CD14-positive monocyte (primary cell): ENCODE results near the gene SMAD1. TPM values are rescaled to one million over a fixed set of nuclear protein-coding genes. Genes with fewer than 3 reads are reported as not detected.
A peak's percentile ranks its signal among the peaks of the same experiment; 100 is the strongest.

ENCODE experiments used
- DNase-seq, 3 donors: peaks; one replicate each; pipeline ENCODE4 v3.0.0-alpha.2; 2011 to 2022
- H2AFZ ChIP-seq: 2 replicates; pipeline ENCODE4 v1.6.0; 2012; ENCODE audit warnings: mild to moderate bottlenecking, low read depth, low read length, inconsistent platforms; ENCODE audit not compliant: insufficient read depth, poor library complexity, severe bottlenecking
- H3K27ac ChIP-seq, 2 donors: 1 replicate in 1 of 2; 2 replicates in 1 of 2; pipeline ENCODE4 v1.5.1; 2012 to 2013; ENCODE audit warnings: low read length in 2 of 2, control low read depth in 1 of 2, inconsistent platforms in 1 of 2, low read depth in 1 of 2, mild to moderate bottlenecking in 1 of 2
- H3K27me3 ChIP-seq, 2 donors: one replicate each; pipeline versions ENCODE4 v1.6.0 to v1.6.1; 2011 to 2013; ENCODE audit warnings: low read length in 2 of 2; ENCODE audit not compliant: control insufficient read depth in 2 of 2, insufficient read depth in 2 of 2
- H3K36me3 ChIP-seq, 2 donors: replicated peaks in 1 of 2; 1 replicate in 1 of 2; 2 replicates in 1 of 2; pipeline versions ENCODE4 v1.5.1 to v1.6.1; 2012 to 2013; ENCODE audit warnings: low read length in 2 of 2, control low read depth in 1 of 2, inconsistent platforms in 1 of 2, mild to moderate bottlenecking in 1 of 2; ENCODE audit not compliant: insufficient read depth in 2 of 2, control insufficient read depth in 1 of 2
- H3K4me1 ChIP-seq, 2 donors: 1 replicate in 1 of 2; 2 replicates in 1 of 2; pipeline versions ENCODE4 v1.5.1 to v1.6.1; 2012 to 2013; ENCODE audit warnings: low read length in 2 of 2, control low read depth in 1 of 2, inconsistent platforms in 1 of 2, mild to moderate bottlenecking in 1 of 2, moderate library complexity in 1 of 2; ENCODE audit not compliant: insufficient read depth in 2 of 2, control insufficient read depth in 1 of 2
- H3K4me2 ChIP-seq: replicated peaks from 2 replicates; pipeline ENCODE3; 2012; ENCODE audit warnings: low read length, moderate library complexity, mild to moderate bottlenecking; ENCODE audit not compliant: poor library complexity, severe bottlenecking; ENCODE audit errors: extremely low read depth
- H3K4me3 ChIP-seq, 3 experiments: fragments of 200-600 bp in 1 of 3; sonication (generic) in 1 of 3; replicated peaks in 1 of 3; 1 replicate in 2 of 3; 2 replicates in 1 of 3; pipeline ENCODE4 v1.5.1; 2011 to 2013; ENCODE audit warnings: low read length in 3 of 3, mild to moderate bottlenecking in 3 of 3, control low read depth in 2 of 3, low read depth in 2 of 3, inconsistent platforms in 1 of 3, moderate library complexity in 1 of 3
- H3K79me2 ChIP-seq: 2 replicates; pipeline ENCODE4 v1.6.0; 2012; ENCODE audit warnings: mild to moderate bottlenecking, control low read depth, inconsistent platforms, low read length, moderate library complexity; ENCODE audit not compliant: insufficient read depth
- H3K9ac ChIP-seq: 2 replicates; pipeline ENCODE4 v1.6.0; 2017; ENCODE audit warnings: low read length, mild to moderate bottlenecking; ENCODE audit not compliant: insufficient read depth, poor library complexity, severe bottlenecking
- H3K9me3 ChIP-seq, 2 donors: replicated peaks in 1 of 2; 1 replicate in 1 of 2; 2 replicates in 1 of 2; pipeline versions ENCODE4 v1.5.1 to v1.6.1; 2012 to 2013; ENCODE audit warnings: low read length in 2 of 2, control low read depth in 1 of 2; ENCODE audit not compliant: control insufficient read depth in 1 of 2, insufficient read depth in 1 of 2
- H4K20me1 ChIP-seq: 2 replicates; pipeline ENCODE4 v1.6.0; 2012; ENCODE audit warnings: mild to moderate bottlenecking, low read length, control low read depth, moderate library complexity; ENCODE audit not compliant: insufficient read depth
- H3K27ac Mint-ChIP-seq, 7 donors: one replicate each; pipeline ENCODE4 v1.8.0; 2020; ENCODE audit warnings: mild to moderate bottlenecking in 7 of 7, mixed read lengths in 7 of 7, moderate library complexity in 6 of 7, inconsistent platforms in 2 of 7
- H3K27me3 Mint-ChIP-seq, 3 donors: one replicate each; pipeline ENCODE4 v1.8.0; 2021 to 2022; ENCODE audit warnings: low read depth in 3 of 3, mild to moderate bottlenecking in 3 of 3, mixed read lengths in 3 of 3, moderate library complexity in 3 of 3, inconsistent platforms in 1 of 3
- H3K36me3 Mint-ChIP-seq, 2 donors: one replicate each; pipeline ENCODE4 v1.8.0; 2020; ENCODE audit warnings: mixed read lengths in 2 of 2, inconsistent platforms in 1 of 2, mild to moderate bottlenecking in 1 of 2
- H3K4me1 Mint-ChIP-seq: one replicate; pipeline ENCODE4 v1.8.0; 2020; ENCODE audit warnings: mild to moderate bottlenecking, mixed read lengths
- H3K4me3 Mint-ChIP-seq, 2 donors: one replicate each; pipeline ENCODE4 v1.8.0; 2020; ENCODE audit warnings: mild to moderate bottlenecking in 2 of 2, mixed read lengths in 2 of 2, moderate library complexity in 1 of 2
- H3K9me3 Mint-ChIP-seq, 7 donors: one replicate each; pipeline ENCODE4 v1.8.0; 2020 to 2022; ENCODE audit warnings: mixed read lengths in 7 of 7, mild to moderate bottlenecking in 6 of 7, moderate library complexity in 6 of 7, inconsistent platforms in 2 of 7
- whole genome bisulfite sequencing: methylation state at CpG from one replicate; pipeline ENCODE4 v1.1.5; 2013; ENCODE audit warnings: missing lambda C conversion rate; ENCODE audit not compliant: insufficient coverage; 5-methylcytosine and 5-hydroxymethylcytosine counted together
- intact Hi-C, 2 donors: fragments of 100-400 bp; cut with micrococcal nuclease; formaldehyde crosslinking; loops; one replicate each; pipeline versions ENCODE4 v1.15.0 to v1.15.1; 2023
- polyA plus RNA-seq, 3 donors: library from polyadenylated mRNA; depleted of rRNA in 1 of 3; unstranded in 2 of 3; stranded (reverse) in 1 of 3; fragments of 300-500 nt in 2 of 3; fragments of >200 nt in 1 of 3; fragmentation: Illumina TruSeq in 2 of 3; gene quantifications; 1 replicate in 2 of 3; 2 replicates in 1 of 3; pipeline ENCODE4 v1.2.3, GENCODE V29; 2012 to 2021
- TF ChIP-seq, protein P1 (sequence below): fragments of 200-600 bp; IDR thresholded peaks from one replicate; pipeline ENCODE4 v1.8.0; 2022; ENCODE audit warnings: antibody characterized with exemption, mild to moderate bottlenecking

Gene SMAD1
- polyA plus RNA-seq, 3 donors = 8.2 to 14.4 (median 8.7) TPM

DNA sequence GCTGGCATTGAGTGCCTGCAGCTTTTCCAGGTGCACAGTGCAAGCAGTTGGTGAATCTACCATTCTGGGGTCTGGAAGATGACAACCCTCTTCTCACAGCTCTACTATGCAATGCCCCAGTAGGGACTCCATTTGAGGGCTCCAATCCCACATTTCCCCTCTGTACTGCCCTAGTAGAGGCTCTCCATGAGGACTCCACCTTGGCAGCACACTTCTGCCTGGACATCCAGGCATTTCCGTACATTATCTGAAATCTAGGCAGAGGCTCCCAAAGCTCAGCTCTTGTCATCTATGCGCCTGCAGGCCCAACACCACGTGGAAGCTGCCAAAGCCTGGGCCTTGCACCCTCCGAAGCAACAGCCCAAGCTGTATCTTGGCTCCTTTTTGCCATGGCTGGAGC, 8.4 kb upstream of the SMAD1 start:
- no peaks in the 10 kb centered on the region for H4K20me1 ChIP-seq
- 89% methylated on average over 4 of the region's 4 CpGs for WGBS
- no peak for DNase-seq
- H3K27ac Mint-ChIP-seq = no peak overlapping the region
- H3K4me1 Mint-ChIP-seq = no peaks in the 10 kb centered on the region
- H3K36me3 ChIP-seq = no peaks in the 10 kb centered on the region
- no peaks in the 10 kb centered on the region for H3K4me1 ChIP-seq
- no peak overlapping the region for H3K4me3 Mint-ChIP-seq
- TF ChIP-seq, protein P1, sequence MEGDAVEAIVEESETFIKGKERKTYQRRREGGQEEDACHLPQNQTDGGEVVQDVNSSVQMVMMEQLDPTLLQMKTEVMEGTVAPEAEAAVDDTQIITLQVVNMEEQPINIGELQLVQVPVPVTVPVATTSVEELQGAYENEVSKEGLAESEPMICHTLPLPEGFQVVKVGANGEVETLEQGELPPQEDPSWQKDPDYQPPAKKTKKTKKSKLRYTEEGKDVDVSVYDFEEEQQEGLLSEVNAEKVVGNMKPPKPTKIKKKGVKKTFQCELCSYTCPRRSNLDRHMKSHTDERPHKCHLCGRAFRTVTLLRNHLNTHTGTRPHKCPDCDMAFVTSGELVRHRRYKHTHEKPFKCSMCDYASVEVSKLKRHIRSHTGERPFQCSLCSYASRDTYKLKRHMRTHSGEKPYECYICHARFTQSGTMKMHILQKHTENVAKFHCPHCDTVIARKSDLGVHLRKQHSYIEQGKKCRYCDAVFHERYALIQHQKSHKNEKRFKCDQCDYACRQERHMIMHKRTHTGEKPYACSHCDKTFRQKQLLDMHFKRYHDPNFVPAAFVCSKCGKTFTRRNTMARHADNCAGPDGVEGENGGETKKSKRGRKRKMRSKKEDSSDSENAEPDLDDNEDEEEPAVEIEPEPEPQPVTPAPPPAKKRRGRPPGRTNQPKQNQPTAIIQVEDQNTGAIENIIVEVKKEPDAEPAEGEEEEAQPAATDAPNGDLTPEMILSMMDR = no peak
- H3K27me3 Mint-ChIP-seq = peaks cover 0 to 1% (median 1%) of the 10 kb centered on the region in 3 donors
- no peaks in the 10 kb centered on the region for H3K79me2 ChIP-seq
- H3K9me3 ChIP-seq = peaks cover 12 to 13% of the 10 kb centered on the region in 2 donors
- H3K27me3 ChIP-seq = no peaks in the 10 kb centered on the region
- no peak overlapping the region for H3K4me2 ChIP-seq
- no peak overlapping the region for H3K9ac ChIP-seq
- peaks cover 13 to 26% (median 21%) of the 10 kb centered on the region in 7 donors for H3K9me3 Mint-ChIP-seq
- H2AFZ ChIP-seq = no peak overlapping the region
- no peak overlapping the region for H3K4me3 ChIP-seq
- H3K36me3 Mint-ChIP-seq = no peaks in the 10 kb centered on the region
- no peak overlapping the region for H3K27ac ChIP-seq
- intact Hi-C loops = no loop called here

DNA sequence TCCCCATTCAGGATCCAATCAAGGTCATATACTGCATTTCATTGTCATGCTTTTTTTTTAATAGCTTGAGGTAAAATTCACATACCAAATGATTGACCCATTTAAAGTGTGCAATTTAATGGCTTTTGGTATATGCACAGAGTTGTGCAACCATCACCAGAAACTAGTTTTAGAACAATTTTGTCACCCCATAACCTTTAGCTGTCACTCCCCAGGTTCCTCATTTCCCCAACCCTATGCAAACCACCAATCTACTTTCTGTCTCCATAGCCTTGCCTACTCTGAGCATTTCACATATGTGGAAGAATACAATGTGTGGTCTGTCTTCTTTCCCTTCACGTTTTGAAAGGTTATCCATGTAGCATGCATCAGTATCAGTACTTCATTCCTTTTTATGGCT, 1.4 kb upstream of the SMAD1 start:
- WGBS = no CpG with 5 or more reads among the region's 1 CpG

More for the DNA sequence above, 1.4 kb upstream of the SMAD1 start:
- intact Hi-C loops = loop anchor here in 1 of 2 donors (5.0 kb wide), 1 partner anchor 142 kb away; no protein-coding TSS in a partner anchor
- H3K27me3 Mint-ChIP-seq = peaks cover 0 to 3% (median 1%) of the 10 kb centered on the region in 3 donors
- peaks cover 19% of the 10 kb centered on the region for H3K4me1 Mint-ChIP-seq
- Histone ChIP-seq H3K4me1 (peaks cover 26 to 29% of the 10 kb centered on the region in 2 donors), H3K36me3 (no peaks in the 10 kb centered on the region), H3K4me3 (peak overlapping the region in 1 of 3 experiments; percentile 88), H4K20me1 (no peaks in the 10 kb centered on the region), H2AFZ (no peak overlapping the region), H3K4me2 (peak overlapping the region; percentile 83), H3K79me2 (peaks cover 14% of the 10 kb centered on the region), H3K9ac (no peak overlapping the region), H3K27ac (no peak overlapping the region), H3K27me3 (no peaks in the 10 kb centered on the region), H3K9me3 (no peaks in the 10 kb centered on the region)
- H3K27ac Mint-ChIP-seq = peak overlapping the region in 3 of 7 donors; percentile 38 to 71 (median 42)
- peak overlapping the region in 1 of 2 donors; percentile 96 for H3K4me3 Mint-ChIP-seq
- peak; percentile 58 to 62 (median 60) for DNase-seq
- no peaks in the 10 kb centered on the region for H3K36me3 Mint-ChIP-seq
- TF ChIP-seq, protein P1 = no peak
- H3K9me3 Mint-ChIP-seq = peaks cover 0 to 3% (median 0%) of the 10 kb centered on the region in 7 donors
